GM18868 (cell line): ENCODE measurements around the gene CLBA1.

Source experiments
- ATAC-seq: cut with Tn5 transposase; IDR thresholded peaks from one replicate; pipeline ENCODE4 v1.9.1; 2021; ENCODE audit warnings: mild to moderate bottlenecking, moderate library complexity; ENCODE audit not compliant: unreplicated experiment

CLBA1 gene

GRCh38 chr14:104999361-104999760 is 13.8 kb downstream of the CLBA1 start:
- no peak for ATAC-seq

- no peak for ATAC-seq
Observed at GRCh38 chr14:105005329-105005928, 19.8 kb downstream of the CLBA1 start.

GRCh38 chr14:105005929-105006830 is 20.6 kb downstream of the CLBA1 start:
- no peak for ATAC-seq

- ATAC-seq: no peak
Observed at GRCh38 chr14:105006831-105007592, 21.4 kb downstream of the CLBA1 start.

GRCh38 chr14:105007593-105008264 is 22.1 kb downstream of the CLBA1 start:
- ATAC-seq: no peak

GRCh38 chr14:105010106-105010505 is 24.5 kb downstream of the CLBA1 start:
- ATAC-seq: no peak

- ATAC-seq: no peak
Observed at GRCh38 chr14:105010891-105011291, 25.3 kb downstream of the CLBA1 start.

GRCh38 chr14:105011312-105011990 is 25.9 kb downstream of the CLBA1 start:
- no peak for ATAC-seq

- no peak for ATAC-seq
Observed at GRCh38 chr14:105012171-105012985, 26.8 kb downstream of the CLBA1 start.

- ATAC-seq: no peak
Observed at GRCh38 chr14:105013150-105013785, 27.7 kb downstream of the CLBA1 start.

- no peak for ATAC-seq
Observed at GRCh38 chr14:105014032-105014431, 28.4 kb downstream of the CLBA1 start.

GRCh38 chr14:105014631-105015030 is 29.0 kb downstream of the CLBA1 start:
- no peak for ATAC-seq

- ATAC-seq: no peak
Observed at GRCh38 chr14:105015242-105015641, 29.7 kb downstream of the CLBA1 start.

- no peak for ATAC-seq
Observed at GRCh38 chr14:105015905-105016304, 30.3 kb downstream of the CLBA1 start.

GRCh38 chr14:105018414-105018813 is 32.8 kb downstream of the CLBA1 start:
- ATAC-seq: no peak

GRCh38 chr14:105019861-105020814 is 34.5 kb downstream of the CLBA1 start:
- peak; percentile 19 for ATAC-seq

GRCh38 chr14:105020815-105021655 is 35.4 kb downstream of the CLBA1 start, which contains the start of gene CDCA4:
Gene CDCA4, minus strand, starts transcription at chr14:105021083. Its CDS starts 9,154 bp downstream, at chr14:105011929.
- ATAC-seq: peak; percentile 74
